GM21737 (cell line): Measurements from ENCODE around the gene C3orf52.

Experiments used
- ATAC-seq: cut with Tn5 transposase; IDR thresholded peaks from one replicate; pipeline ENCODE4 v1.9.1; 2021; ENCODE audit warnings: mild to moderate bottlenecking, moderate library complexity; ENCODE audit not compliant: unreplicated experiment

C3orf52 gene

DNA sequence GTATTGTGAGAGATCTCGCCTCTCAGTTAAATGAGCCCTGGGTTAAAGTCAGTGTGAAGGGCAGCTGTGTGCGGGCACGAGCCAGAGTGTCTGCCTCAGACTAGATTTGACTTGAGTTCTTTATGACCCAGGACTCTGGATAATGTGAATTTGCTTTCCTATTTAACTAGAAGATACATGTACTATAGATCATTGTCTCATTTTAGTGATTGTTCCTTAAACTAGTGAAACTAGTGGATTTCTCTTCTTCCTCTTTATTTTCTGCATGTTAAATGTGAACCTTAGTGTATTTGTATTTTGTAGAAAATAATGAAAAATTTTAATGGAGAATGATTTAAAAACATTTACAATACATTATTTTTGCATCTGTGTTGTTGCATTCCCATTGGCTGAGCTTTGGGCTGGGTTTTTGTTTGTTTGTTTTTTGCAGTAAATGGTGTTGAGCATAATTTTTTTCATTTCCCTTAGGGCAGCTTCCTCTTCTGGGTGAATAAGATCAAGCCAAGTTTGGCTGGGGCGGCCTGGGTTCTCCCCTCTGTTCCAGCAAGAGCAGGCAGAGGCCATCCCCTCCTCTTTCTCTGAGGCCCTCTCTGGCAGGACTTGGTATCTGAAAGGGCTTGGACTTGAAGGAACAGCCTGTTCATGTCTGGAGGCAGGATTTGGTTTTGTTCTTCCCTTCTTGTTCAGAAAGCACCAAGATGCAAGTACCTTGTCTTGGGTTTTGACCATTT is 31.8 kb downstream of the C3orf52 start:
- no peak for ATAC-seq

DNA sequence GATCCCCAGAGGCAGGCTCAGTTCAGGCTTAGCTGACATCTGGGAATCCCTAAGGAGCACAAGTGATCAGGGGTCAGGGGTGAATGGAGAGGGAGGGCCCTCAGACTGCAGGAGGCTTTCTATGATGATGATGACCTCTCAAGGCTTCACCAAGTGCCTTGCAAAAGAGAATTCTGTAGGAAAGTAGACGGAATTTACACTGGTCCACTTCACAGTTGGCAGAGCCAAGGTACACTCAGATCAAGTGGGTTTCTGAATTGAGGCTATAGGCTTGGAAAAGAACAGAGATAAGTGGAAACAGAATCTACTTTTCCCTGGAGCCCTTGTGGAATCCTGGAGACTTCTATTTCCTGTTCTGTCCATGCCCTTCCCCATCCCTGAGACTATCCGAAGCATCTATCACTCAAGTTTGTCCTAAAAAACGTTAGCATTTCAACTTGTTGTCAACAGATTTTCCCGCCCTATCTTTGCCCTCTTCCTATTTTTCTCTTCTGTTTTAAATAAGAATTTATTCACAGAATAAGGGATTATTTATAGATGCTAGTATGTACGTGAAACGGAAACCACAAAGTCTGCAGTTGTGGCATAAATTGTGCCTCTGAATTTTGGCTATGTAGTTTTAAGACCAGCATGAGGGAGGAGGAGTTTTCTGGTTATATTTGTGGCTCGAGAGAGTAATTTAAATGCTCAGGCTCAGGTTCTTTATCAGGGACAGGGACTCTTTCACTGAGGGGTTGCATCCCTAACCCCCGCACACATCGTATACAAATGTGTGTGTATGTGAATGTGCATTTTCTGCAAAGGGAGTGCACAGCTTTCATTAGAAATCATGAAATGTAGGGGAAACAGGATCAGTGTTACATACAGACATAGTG is 34.0 kb downstream of the C3orf52 start:
- no peak for ATAC-seq

DNA sequence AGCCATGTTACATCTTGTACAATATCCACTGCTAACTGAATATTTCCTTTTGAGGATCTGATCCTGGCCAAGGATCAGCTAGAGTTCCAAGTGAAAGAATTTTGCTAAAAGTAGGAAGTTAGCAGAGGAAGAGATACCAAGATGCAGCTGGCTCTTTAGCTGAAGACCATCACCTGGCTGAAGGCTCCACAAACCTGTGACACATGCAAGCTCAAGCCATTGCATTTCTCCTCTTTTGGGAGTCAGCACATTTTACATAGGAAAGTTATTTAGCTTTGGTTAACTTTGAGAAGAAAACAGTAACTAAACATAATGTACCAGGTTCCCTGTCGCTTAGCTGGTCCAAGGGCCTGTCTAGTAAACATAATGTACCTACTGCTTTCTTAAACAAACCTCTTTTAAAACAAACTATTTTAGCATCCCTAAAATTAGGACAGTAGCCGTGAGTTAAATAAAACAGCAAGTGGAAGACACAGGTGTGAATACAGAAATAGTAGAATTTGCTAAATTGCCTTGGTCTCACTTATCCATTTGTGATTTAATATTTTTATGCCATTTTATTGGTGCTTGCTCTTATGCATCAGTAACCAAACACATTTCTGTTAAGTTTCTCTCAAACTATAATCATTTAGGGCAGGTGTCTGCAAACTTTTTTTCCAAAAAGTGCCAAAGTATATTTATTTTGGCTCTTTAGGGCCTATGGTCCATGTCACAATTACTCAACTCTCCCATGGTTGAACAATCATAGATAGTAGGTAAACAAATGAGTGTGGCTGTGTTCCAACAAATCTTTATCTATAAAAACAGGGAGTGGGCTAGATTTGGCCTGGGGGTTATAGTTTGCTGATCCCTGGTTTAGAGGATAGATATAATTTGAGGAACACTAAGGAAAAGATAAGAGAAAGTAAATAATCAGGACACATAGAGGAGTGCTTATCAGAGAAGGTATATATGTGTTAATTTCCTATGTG is 35.7 kb downstream of the C3orf52 start:
- no peak for ATAC-seq

DNA sequence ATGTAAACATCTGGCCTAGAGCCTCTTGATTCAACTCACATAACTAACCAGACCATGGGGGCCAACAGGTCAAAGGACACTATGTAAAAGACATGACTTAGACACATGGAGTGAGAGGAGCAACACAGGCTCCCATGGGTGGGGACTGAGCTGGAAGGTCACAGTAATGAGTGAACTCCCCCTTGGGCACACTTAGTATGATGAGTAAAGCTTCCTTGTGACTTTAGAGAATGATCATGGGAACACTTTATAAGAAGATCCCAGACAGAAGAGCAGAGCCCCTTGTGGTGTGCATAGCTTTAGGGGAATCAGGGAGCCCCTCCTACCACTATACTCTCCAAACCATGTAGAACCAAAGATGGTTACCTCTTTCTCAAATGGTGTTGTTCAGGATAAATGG is 36.7 kb downstream of the C3orf52 start:
- ATAC-seq, result no peak

DNA sequence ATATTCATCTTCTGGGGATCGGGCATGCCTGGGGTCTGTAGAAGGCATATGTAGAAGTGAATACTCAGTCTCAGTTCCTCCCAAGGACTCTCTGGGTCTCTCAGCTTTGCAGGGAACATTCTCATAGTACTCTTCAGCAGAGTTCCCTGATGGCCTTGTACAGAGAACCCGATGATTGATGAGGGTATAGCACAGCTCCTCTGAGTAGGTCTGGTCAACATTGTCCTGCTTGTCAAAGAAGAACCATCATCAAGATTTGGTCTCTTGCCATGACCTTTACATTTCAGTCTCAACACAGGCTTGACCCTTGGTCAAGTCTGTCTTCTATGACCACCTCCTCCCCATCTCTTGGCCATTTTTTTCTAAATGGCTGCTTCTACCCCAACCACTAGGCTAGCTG is 37.4 kb downstream of the C3orf52 start:
- no peak for ATAC-seq

DNA sequence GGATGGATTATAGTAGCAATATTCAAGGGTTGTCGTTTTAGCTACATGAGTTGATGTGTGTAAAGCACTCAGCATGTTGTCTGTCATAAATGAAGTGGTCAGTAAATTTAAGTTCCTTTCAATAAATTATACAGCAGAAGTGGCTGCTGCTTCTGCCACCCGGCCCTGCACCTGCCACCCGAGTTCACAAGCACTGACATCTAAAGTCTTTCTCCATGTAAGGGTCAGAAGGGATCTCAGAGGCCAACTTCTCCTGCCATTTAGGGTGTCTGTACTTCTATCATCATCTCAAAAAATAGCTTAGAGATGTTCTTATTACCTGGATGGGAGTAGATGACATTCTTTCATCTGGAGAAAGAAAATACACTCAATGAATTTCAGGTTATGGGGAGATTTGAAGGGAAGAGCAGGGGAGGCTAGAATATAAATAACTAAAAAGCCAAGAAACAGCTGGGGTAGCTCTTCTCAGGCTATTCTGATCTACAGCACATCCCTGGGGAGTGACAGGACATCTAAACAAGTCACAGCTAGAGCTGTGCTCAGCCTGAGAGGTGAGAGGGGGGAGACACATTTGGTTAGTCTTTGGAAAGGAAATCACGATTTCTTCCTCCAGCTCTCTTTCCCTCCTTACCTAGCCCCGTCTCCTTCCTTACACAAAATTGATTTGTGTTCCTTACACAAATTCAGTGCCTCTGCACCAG is 38.9 kb downstream of the C3orf52 start:
- no peak for ATAC-seq

DNA sequence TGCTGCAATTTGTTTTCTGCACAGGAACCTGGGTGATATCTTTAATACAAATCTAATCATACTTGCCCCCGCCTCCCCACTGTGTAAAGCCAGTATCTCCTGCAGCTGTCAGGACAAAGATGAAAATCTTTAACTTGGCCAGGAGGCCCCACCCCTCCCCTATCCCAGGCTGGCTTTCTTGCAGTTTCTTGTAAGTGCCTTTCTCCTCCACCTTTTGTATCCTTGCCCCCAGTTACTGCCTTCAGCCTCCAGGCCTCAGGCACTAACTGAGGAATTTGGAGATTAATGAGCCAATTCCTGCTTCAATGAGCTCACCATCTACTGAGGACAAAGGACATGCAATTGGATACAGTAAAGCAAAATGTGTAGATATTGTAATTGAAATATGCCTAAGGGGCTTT is 40.3 kb downstream of the C3orf52 start:
- no peak for ATAC-seq

DNA sequence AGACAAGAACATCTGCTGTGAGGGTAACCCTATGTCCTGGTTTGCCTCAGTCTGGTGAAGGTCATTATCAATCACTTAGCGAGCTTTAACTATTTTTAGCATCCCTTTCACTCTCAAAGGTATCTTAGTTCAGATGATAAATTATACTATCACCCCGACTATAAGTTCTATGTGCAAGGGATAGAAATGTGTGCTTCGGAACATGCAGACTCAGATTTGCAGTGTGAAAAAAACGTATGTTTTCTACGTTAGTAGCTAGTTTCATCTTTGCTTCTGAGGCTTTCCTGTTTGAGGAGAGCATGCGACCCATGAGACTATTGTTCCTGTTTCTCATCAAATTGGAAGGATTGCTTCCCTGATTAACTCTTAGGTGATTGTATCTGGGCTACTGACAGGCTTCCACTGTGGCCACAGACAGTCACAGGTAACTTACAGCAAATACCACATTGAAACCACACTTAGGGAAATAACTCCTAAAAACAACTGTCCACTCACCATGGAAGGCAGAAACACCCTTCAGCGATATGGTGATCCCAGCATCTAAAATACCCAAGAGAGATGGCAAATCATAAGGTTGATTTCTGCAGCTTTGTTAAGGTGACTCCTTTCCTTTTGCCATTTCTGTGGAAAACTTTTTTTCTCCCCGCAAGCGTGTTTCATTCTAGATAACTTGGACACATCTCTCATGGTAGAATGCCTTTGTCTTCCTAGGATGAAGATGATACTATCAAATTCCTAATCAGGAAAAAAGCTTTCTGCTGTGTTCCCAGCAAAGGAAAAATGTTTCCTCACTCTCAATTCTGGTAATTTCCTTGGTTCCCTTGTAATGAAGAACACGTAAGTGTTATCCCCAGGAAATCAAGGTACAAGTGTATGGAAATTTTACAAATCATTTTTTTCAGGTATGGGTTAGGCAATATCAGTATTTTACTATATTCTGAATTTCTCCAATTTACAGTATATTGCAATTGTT is 41.6 kb downstream of the C3orf52 start:
- no peak for ATAC-seq

DNA sequence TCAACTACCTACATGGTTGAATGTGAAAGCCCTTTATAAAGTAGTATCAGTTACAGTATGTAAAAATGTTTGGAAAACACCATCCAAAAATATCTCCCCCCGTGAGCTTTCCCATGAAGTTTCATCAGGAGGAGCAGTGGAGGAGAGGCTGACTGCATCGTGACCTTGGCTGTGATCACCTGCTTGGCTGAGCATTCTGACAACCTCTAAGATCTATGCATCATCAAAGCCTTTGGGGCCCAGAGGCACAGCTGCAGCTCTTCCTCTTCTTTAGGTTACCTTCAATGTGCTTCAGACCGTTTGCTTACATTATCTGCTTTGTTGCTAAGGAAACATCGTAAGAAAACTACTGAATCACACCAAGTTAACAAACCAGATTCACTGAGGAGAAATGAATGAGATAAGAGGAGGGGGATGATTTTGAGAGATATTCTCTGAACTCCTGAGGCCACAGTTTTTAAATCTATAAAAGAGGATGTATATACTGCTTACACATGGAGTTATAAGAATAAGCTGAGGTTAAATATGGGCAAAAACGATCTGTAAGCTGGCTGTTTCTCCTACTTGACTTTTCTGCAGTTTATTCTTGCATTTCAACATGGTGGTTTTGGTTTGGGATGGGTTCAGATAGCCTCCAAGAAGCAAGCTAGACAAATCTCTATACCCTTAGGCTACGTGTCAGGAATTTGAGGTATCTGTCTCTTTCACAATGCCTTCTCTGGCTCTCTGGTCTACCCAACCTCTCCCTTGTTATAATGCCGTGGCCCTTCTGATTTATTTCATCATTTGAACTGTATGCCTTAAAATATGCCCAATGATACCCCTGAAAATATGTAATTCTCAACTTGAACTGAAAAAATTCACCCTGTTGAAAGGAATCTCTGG is 42.9 kb downstream of the C3orf52 start:
- ATAC-seq, result peak; percentile 40

DNA sequence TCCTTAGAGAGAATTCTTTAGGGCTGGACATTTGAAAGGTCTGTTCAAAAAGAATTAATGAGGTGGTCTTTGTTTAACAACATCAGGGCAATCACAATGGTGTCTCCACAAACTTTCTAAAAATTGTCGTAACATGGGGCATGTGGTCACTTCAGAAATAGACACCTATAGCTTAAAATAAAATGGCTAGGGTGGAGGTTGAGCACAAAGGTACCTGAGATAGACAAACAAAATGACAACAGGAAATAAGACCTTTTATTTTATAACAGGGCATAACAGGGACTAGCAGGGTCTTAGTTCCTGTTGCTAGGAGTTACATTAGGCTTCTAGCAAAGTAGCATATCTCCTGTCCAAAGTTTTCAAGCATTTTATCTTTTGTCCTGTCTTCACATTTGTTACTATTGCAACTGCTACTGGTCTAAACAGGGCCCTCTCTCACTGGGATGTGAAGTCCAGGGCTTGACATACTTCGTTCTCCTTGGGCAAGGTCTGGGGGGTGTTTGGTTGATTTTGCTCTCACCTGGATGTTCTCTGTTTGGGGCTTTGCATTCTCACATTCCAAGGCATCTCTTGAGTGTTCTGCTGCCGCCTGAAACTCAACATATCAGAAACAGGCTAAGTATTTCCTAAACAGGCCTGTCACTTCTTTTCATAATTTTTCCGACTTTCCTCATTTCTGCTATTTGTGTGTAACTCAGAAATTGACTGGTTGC is 43.9 kb downstream of the C3orf52 start:
- ATAC-seq, result no peak

DNA sequence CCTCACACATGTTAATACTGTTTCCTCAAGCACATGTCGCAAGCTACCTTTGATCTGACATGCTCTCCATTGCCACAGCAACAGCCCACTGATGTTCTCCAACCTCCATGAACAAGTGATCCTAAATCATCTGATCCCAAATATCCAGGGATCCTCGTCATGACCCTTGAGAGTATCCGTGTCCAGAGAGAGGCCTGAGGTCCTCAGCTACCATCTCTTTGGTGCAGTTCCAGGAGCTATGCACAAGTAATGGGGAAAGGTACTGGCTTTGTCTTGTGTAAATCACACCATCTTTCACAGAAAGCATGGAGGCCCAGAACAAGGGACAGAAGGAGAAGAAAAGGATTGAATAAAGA is 44.4 kb downstream of the C3orf52 start:
- no peak for ATAC-seq

DNA sequence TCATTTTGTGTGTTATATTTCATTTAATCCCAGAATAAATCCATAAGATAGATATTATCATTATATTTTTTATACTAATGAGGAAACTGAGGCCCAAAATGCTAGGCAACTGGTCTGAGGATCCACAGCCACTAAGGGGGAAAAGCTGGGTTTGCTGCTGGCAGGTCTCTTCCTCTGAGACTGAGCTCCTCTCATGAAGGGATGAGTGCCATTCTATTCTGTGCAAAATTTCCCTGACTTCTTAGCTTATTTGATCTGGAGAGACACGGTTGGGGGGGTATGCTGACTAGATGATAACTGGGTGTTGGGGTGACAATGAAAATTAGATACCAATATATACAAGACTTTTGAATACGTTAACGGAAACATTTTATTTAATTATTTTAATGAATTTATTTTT is 44.9 kb downstream of the C3orf52 start:
- ATAC-seq, result no peak

DNA sequence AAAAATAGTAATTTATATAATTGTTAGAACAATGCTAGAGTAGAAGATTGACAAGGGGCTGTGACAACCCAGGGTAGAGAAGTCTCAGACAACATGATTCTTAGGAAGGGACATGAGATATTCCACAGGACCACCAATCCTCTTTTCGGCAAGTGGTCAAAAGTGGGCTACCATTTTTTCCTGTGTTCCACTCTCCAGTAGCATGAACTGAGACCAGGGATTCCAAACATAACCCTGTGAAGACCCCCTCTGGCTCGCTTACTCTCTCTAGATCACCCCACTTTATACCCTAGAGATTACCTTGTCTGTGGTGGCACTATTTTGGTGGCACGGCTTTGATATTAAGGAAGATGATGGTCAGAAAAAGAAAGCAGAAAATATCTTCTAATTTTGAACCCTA is 45.9 kb downstream of the C3orf52 start:
- no peak for ATAC-seq

DNA sequence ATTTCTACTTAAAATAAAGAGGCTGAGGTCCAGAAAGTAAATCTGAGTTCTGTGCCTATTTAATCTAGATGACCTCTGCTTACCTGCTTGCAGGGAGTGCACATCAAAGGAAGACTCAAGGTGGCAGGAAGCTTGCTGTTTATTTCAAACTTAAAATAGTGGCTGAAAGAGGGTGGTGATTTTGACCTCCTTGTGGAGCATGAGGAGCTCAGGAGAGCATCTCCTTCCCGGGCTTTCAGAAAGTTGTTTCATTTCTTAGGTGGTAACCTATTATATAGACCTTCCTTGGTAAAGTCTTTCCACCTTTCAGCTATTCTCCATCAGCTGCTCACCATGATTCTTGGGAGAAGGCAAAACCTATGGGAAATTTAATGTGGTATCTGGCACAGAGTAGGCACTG is 46.4 kb downstream of the C3orf52 start:
- ATAC-seq, result peak; percentile 1

DNA sequence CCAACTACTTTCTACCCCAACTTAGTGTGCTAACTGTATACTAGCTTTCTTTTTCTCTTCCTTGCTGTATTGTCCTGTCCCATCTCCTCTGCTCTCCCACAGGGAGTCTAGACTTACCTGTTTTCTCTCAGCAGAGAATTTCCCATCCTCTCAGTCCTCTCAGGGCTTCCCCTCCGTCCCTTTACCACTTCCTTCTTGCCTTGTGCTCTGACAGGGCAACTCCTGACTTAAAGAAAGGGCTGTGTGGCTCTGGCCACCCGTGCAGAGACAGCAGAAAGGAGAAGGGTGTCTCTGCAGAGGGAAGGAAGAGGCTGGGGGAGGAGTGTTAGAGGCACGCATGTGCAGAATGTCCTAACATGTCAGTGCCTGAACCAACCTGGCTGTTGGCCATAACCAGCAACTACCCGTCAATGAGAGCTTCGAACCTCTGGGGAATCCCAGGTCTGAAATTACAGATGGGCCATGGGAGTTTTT is 46.8 kb downstream of the C3orf52 start, which contains the start of gene GCSAM:
GCSAM (minus strand) TSS at position 274 of the 474 bp plus-strand sequence; CDS start at position 146, 128 bp downstream.
- ATAC-seq, result peak; percentile 71

DNA sequence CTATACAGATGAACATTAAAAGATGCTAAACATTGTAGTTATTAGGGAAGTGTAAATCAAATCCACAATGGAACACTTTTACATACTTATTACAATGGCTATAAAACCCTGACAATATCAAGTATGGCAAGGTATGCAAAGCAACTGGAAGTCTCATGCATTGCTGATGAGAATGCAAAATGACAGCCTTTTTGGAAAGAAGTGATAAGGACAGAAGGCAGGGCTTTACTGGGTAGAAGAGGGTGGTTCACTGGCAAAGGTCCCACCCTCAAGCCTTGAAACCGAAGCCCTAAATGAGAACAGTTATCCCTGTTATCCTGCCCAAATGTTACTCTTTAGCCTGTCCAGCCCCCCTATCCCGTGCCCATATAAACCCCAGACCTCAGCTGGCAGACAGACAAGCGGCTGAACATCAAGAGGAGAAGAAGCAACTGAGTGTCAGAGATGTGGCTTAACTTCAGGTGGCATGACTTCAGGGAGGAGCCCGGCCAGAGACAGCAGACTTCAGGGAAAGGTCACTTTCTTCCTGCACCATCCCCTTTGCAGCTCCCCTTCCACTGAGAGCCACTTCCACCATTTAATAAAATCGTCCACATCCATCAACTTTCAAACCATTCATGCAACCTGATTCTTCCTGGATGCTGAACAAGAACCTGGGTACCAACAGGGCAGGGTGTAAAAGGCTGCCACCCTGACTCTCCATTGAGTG is 47.6 kb downstream of the C3orf52 start:
- ATAC-seq, result no peak
